HUES6 (cell line): ENCODE data around the gene POU3F3.

Experiments
- H3K27ac ChIP-seq: 2 replicates; pipeline ENCODE4 v1.7.0; 2013; ENCODE audit warnings: low read depth, mild to moderate bottlenecking, low read length, inconsistent platforms
- H3K27me3 ChIP-seq: 2 replicates; pipeline ENCODE4 v1.6.1; 2013; ENCODE audit warnings: low read length; ENCODE audit not compliant: control insufficient read depth, insufficient read depth
- H3K36me3 ChIP-seq: 2 replicates; pipeline ENCODE4 v1.6.1; 2013; ENCODE audit warnings: low read length; ENCODE audit not compliant: control insufficient read depth, insufficient read depth
- H3K4me1 ChIP-seq: 2 replicates; pipeline ENCODE4 v1.6.1; 2013; ENCODE audit warnings: low read length; ENCODE audit not compliant: control insufficient read depth, insufficient read depth
- H3K4me3 ChIP-seq: 2 replicates; pipeline ENCODE4 v1.5.1; 2013; ENCODE audit warnings: low read depth, low read length
- H3K9ac ChIP-seq: one replicate; pipeline ENCODE4 v1.6.1; 2013; ENCODE audit warnings: mild to moderate bottlenecking, low read length
- H3K9me3 ChIP-seq: 2 replicates; pipeline ENCODE4 v1.6.1; 2013; ENCODE audit warnings: low read depth, low read length; ENCODE audit not compliant: control insufficient read depth, insufficient read depth

The POU3F3 gene

DNA sequence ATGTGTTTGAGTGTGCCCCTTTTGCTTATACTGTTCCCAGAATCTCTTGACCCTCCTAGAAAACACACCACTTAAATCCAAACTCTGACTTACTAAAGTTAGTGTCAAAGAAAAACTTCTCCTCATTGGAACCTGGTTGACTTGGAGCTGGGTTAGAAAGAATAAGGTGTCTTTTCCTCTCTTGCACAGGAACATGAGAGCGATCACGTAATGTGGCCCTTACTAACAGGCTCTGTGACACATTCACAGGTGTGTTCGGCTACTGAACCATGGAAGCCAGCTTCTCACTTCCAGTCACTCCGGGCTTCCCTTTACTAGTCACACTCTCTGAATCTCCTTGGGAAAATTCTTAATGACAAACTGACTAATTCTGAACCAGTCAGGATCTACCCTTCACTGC lies 5.4 kb upstream of the POU3F3 start:
- Histone ChIP-seq H3K4me1 (peaks cover 42% of the 10 kb centered on the region), H3K9ac (no peak overlapping the region), H3K27ac (no peak overlapping the region), H3K4me3 (no peak overlapping the region), H3K36me3 (no peaks in the 10 kb centered on the region), H3K9me3 (no peaks in the 10 kb centered on the region), H3K27me3 (peaks cover 100% of the 10 kb centered on the region)

DNA sequence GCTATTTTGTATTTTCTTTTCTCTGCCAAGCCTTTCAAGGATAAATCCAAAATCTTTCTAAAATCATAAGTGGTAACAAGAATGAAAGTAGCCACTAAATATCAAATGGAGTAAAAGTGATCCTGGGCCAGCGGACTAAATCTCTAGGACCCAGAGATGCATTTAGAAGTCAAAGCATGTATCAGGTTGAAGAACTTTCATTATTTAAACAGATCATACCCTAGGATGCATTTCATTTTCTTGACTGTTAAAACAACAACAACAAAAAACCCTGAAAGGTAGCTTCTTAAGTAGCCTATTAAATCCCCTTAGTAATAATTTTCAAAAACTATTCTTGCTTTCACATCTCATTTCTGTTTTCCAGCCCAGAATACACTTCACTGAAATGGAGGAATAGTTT lies 4.8 kb upstream of the POU3F3 start:
- H3K27me3 ChIP-seq: peaks cover 98% of the 10 kb centered on the region
- no peak overlapping the region for H3K27ac ChIP-seq
- no peaks in the 10 kb centered on the region for H3K36me3 ChIP-seq
- H3K9ac ChIP-seq: no peak overlapping the region
- no peaks in the 10 kb centered on the region for H3K9me3 ChIP-seq
- no peak overlapping the region for H3K4me3 ChIP-seq
- H3K4me1 ChIP-seq: peaks cover 37% of the 10 kb centered on the region

DNA sequence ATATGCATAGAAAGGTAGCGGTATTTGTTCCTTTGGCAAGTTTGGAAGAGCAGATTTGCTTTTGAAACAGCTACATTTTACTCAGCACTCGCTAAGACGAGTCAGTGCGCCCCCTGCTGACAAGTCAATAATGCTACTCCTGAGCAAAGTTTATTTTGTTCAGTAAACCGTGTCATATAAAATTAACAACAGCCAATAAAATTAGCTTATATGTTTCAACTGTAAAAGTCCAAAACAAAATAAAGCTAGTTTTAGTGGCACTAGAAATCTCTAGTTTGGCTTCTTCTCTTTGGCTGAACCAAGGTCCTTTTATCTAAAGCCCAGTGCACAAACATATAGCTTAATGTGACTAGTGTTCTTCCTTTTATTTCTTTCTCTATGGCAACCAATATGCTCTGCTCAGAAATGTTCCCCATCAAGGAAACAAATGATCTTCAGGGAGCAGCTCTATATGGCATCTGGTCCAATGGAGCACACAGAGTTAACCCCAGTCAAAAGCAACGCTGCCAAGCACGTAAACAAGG lies 4.2 kb upstream of the POU3F3 start:
- peak overlapping the region; percentile 17; the same call in 1 of the 2 replicates for H3K4me3 ChIP-seq
- no peak overlapping the region for H3K9ac ChIP-seq
- H3K27me3 ChIP-seq: peaks cover 98% of the 10 kb centered on the region
- no peaks in the 10 kb centered on the region for H3K9me3 ChIP-seq
- peaks cover 39% of the 10 kb centered on the region for H3K4me1 ChIP-seq
- no peaks in the 10 kb centered on the region for H3K36me3 ChIP-seq
- no peak overlapping the region for H3K27ac ChIP-seq

DNA sequence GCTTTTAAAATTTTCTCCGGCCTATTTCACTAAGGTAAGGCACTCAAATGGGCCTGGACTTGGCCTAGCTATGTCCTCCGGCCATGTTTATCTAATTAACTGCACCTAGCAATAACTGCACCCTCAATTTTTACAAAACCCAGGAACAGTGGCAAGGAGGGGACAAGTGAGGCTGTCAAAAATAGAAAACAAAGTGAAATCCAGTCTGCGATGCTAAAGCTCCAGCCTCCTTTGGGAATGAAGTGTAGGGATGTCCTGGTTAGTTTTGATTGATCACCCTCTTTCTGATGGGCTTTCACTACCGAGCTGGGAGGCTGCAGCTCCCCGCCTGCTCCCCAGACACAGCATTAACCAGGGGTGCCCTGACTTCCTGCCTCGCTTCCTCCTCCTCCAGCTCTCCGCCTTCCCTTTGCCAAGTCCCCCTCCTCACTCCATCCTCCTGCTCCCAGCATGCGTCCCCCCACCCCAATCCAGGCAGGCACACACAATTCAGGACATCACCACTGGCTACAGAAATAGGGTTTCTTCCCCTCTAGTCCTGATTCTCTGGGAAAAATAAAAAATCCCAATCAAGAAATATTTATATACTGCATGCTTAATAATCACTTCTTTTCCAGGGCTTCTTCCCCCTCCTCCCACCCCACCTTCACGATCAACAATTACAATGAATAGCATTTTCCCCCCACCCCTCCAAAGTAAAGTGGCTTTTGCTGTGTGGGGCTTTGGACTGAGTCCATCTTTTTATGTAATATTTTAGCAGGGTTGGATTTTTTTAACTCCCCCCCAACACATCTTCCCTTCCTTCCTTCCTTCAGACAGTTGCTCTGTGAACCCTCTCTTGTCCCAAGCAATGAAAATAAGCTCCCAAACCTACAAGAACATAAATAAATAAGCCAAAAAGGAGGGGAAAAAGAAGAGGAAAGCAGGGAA lies 3.3 kb upstream of the POU3F3 start:
- peaks cover 92% of the 10 kb centered on the region for H3K27me3 ChIP-seq
- no peaks in the 10 kb centered on the region for H3K36me3 ChIP-seq
- H3K9ac ChIP-seq: no peak overlapping the region
- peak overlapping the region; percentile 39; the same call in 1 of the 2 replicates for H3K4me3 ChIP-seq
- peaks cover 39% of the 10 kb centered on the region for H3K4me1 ChIP-seq
- no peaks in the 10 kb centered on the region for H3K9me3 ChIP-seq
- no peak overlapping the region for H3K27ac ChIP-seq

DNA sequence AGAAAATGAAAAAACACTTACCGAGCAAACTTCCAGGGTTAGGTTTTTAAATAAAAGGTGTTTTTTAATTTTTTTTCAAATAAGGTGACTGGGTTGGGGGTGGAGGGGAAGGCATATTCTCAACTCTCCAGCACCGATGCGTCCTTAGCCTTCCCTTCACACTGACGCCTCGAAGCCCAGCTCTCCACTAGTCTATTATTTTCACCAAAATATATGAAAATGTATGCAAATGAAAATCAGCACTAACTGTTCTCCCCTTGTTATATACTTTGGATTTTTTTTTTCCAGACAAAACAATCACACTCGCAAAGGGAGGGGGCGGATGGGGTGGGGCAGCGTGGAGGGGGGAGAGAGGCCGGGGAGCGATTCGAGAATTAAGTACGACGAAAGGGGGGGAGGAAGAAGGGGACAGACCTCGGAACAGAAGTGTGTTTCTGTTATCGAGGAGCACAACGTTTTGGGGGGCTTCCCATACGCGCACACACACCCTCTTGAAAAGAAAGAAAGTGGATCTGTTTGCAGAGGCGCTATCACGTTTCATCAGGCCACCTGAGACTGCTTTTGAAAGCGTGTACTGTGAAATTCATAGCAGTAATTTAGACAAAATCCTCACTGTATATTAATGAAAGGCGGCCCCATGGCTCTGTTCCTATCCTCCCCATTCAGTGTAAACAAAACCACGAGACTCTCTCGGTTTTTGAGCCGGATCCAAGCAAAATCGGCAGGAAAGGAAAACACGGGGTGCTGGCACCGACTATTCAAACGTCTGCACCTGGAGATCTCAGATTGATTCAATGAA lies 2.4 kb upstream of the POU3F3 start:
- peak overlapping the region; percentile 60 for H3K4me3 ChIP-seq
- no peak overlapping the region for H3K27ac ChIP-seq
- peaks cover 89% of the 10 kb centered on the region for H3K27me3 ChIP-seq
- no peak overlapping the region for H3K9ac ChIP-seq
- H3K4me1 ChIP-seq: peaks cover 34% of the 10 kb centered on the region
- H3K9me3 ChIP-seq: no peaks in the 10 kb centered on the region
- H3K36me3 ChIP-seq: no peaks in the 10 kb centered on the region

DNA sequence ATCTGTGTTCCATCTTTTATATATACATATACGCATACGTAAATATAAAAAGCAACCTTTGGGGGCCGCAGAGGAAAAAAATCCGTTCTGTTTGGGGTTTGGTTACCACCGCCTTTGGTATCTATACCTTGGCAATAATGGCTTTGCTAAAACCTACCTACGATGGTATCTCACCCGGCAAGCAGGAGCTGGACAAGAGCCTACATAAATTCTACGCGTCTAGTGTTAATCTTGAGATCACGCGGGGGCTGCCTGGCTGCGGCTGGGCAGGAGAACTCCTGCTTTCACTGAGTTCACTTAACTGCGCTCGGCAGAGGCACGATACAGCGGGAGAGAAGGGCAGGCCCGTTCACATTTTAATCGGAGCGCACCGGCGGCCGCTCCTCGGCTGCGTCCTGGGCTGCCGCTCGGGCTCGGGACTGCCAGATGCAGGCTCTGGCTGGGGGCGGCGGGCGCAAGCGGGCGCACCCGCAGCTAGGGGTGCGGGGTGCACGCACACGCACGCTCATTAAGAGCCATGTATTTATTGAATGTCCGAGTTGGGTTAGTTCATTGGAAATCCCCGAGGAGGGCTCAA lies 1.7 kb upstream of the POU3F3 start:
- H3K27me3 ChIP-seq: peaks cover 89% of the 10 kb centered on the region
- H3K27ac ChIP-seq: no peak overlapping the region
- no peaks in the 10 kb centered on the region for H3K9me3 ChIP-seq
- H3K36me3 ChIP-seq: no peaks in the 10 kb centered on the region
- H3K4me1 ChIP-seq: peaks cover 30% of the 10 kb centered on the region
- H3K9ac ChIP-seq: no peak overlapping the region
- peak overlapping the region; percentile 60 for H3K4me3 ChIP-seq

DNA sequence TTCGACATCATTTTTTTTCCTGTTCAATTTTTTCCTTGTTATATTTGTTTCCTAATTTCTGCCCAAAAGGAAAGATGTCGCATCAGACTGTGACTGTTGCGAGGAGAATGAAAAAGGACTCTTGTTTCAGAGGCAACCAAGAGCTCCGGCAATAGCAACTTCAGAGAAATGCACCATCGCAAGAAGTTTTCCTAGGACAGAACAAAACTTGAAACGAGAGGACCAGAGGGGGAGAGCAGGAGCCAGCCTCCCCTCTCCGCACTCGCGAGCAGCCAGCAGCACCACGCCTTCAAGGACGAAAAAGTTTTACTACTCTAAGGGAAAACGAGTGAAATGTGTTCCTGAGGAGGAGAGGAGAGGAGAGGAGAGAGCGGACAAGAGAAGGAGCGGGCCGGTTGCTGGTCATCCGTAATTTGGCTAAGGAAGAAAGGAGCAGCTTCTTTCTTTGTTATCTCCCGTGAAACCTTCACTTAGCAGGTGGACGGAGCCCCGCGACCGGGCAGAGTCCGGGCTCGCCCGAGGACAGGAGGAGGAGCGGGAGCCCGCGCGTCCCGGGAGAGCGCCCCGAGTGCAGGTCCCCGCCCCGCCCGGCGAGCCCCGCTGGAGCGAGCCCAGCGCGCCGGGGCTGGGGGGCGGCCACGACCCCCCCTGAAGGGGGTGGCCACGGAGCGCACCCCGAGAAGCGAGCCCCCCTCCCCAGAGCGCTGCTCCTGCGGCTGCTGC lies 744 bp downstream of the POU3F3 start:
- Histone ChIP-seq H3K4me3 (peak overlapping the region; percentile 59), H3K27ac (no peak overlapping the region), H3K36me3 (no peaks in the 10 kb centered on the region), H3K9ac (no peak overlapping the region), H3K4me1 (peaks cover 28% of the 10 kb centered on the region), H3K27me3 (peaks cover 89% of the 10 kb centered on the region), H3K9me3 (no peaks in the 10 kb centered on the region)

DNA sequence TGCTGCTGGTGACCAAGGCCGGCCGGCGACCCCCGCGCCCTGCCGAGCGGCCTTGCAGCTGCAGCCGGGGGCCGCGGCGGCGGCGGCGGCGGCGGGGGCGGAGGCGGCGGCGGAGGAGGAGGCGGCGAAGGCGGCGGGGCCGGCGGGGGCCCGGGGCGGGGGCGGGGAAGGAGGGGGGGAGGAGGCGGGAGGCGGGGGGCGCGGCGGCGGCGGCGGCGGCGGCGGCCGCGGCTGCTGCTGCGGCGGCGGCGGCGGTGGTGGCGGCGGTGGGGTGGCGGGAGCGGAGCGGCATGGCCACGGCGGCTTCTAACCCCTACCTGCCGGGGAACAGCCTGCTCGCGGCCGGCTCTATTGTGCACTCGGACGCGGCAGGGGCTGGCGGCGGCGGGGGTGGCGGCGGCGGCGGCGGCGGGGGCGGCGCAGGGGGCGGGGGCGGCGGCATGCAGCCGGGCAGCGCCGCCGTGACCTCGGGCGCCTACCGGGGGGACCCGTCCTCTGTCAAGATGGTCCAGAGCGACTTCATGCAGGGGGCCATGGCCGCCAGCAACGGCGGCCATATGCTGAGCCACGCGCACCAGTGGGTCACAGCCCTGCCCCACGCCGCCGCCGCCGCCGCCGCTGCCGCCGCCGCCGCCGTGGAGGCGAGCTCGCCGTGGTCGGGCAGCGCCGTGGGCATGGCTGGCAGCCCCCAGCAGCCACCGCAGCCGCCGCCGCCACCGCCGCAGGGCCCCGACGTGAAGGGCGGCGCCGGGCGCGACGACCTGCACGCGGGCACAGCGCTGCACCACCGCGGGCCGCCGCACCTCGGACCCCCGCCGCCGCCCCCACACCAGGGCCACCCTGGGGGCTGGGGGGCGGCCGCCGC lies 1.5 kb downstream of the POU3F3 start:
- no peaks in the 10 kb centered on the region for H3K36me3 ChIP-seq
- H3K4me3 ChIP-seq: peak overlapping the region; percentile 59
- H3K9me3 ChIP-seq: no peaks in the 10 kb centered on the region
- peaks cover 20% of the 10 kb centered on the region for H3K4me1 ChIP-seq
- H3K9ac ChIP-seq: no peak overlapping the region
- H3K27ac ChIP-seq: no peak overlapping the region
- H3K27me3 ChIP-seq: peaks cover 89% of the 10 kb centered on the region

DNA sequence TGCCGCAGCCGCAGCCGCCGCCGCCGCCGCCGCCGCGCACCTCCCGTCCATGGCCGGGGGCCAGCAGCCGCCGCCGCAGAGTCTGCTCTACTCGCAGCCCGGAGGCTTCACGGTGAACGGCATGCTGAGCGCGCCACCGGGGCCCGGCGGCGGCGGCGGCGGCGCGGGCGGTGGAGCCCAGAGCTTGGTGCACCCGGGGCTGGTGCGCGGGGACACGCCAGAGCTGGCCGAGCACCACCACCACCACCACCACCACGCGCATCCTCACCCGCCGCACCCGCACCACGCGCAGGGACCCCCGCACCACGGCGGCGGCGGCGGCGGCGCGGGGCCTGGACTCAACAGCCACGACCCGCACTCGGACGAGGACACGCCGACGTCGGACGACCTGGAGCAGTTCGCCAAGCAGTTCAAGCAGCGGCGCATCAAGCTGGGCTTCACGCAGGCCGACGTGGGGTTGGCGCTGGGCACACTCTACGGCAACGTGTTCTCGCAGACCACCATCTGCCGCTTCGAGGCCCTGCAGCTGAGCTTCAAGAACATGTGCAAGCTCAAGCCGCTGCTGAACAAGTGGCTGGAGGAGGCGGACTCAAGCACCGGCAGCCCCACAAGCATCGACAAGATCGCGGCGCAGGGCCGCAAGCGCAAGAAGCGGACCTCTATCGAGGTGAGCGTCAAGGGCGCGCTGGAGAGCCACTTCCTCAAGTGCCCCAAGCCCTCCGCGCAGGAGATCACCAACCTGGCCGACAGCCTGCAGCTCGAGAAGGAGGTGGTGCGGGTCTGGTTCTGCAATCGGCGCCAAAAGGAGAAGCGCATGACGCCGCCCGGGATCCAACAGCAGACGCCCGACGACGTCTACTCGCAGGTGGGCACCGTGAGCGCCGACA lies 2.4 kb downstream of the POU3F3 start:
- no peaks in the 10 kb centered on the region for H3K9me3 ChIP-seq
- no peaks in the 10 kb centered on the region for H3K36me3 ChIP-seq
- no peak overlapping the region for H3K27ac ChIP-seq
- H3K4me1 ChIP-seq: peaks cover 18% of the 10 kb centered on the region
- H3K9ac ChIP-seq: no peak overlapping the region
- peak overlapping the region; percentile 29 for H3K4me3 ChIP-seq
- peaks cover 89% of the 10 kb centered on the region for H3K27me3 ChIP-seq
